Measurements from ENCODE around the gene MAPT.

DNA sequence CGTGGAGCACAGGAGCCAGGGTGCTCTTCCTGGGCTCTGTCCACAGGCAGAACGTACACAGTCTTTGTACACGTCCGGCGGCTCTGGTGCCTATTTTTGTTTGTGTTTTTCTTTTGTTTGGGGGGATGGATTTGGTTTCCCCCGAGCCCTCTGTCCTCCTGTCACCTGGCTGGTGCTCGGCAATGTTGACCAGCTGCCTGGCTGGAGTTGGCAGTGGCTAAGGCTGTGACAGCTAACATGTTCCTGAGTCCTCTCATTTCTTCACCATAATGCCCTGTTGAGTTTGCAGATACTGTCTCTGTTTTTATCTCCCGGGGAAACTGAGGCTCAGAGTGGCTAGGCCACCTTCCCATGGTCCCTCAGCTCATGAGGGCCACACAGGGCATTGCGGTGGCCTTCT is 25.7 kb downstream of the MAPT start:
- TF ChIP-seq, protein P1, sequence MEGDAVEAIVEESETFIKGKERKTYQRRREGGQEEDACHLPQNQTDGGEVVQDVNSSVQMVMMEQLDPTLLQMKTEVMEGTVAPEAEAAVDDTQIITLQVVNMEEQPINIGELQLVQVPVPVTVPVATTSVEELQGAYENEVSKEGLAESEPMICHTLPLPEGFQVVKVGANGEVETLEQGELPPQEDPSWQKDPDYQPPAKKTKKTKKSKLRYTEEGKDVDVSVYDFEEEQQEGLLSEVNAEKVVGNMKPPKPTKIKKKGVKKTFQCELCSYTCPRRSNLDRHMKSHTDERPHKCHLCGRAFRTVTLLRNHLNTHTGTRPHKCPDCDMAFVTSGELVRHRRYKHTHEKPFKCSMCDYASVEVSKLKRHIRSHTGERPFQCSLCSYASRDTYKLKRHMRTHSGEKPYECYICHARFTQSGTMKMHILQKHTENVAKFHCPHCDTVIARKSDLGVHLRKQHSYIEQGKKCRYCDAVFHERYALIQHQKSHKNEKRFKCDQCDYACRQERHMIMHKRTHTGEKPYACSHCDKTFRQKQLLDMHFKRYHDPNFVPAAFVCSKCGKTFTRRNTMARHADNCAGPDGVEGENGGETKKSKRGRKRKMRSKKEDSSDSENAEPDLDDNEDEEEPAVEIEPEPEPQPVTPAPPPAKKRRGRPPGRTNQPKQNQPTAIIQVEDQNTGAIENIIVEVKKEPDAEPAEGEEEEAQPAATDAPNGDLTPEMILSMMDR (IDR thresholded peaks at IDR 0.05) = no peak
- no peak for TF ChIP-seq POLR2AphosphoS5 (IDR thresholded peaks at IDR 0.05)

Measured in prostate gland (tissue), 2 donors.